ENCODE results near the gene DOCK10. TPM values are rescaled to one million over a fixed set of nuclear protein-coding genes. Genes with fewer than 3 reads are reported as not detected.
A peak's percentile ranks its signal among the peaks of the same experiment; 100 is the strongest.

DOCK10 gene
- total RNA-seq, 1 donor from 2014 or later: 9.8 TPM

DNA sequence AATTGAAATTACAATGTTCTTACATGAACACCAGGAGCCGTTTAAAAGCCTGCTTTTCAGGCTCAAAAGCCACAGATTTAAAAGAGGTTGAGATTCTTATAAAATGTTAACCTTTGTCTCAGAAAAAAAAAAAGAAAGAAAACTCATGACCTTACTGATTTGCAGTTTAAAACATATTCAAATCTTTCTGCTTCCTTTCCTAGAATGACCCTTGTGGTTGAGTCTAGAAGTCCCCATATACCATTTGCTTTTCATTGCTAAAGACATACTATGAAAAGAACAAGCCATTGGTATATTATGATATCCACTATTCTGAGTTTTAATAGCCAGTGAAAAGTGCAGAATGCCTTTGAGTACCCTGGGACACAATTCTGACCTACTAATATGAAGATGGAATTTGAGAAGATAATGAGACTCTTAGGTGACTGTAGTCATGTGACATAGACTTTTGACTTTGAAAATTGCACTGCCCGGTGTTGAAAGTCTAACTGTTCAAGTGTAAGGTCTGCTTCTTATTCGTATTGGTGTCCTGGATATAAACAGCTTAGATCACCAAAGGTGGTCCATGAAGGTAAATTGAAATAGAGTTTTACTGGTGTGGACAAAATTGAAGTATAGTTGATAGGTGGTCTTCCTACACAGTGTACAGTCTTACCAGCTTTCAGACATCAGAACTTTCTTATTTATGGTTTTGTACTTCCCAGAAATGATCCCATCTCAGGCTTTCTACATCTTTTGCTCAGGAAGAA lies 117.0 kb downstream of the DOCK10 start:
- Histone ChIP-seq H3K4me3 (no peak overlapping the region), H3K27ac (peak overlapping the region; percentile 4), H3K27me3 (no peaks in the 10 kb centered on the region), H3K4me1 (peaks cover 34% of the 10 kb centered on the region), H3K9me3 (no peaks in the 10 kb centered on the region), H3K36me3 (no peaks in the 10 kb centered on the region)
- intact Hi-C loops (cut with DNase I): no loop called here
- DNase-seq (ENCODE audit: extremely low spot score in 2 of 2): no peak
- TF ChIP-seq POLR2A (IDR thresholded peaks at IDR 0.05) (no peak), POLR2AphosphoS5 (IDR thresholded peaks at IDR 0.05; ENCODE audit: insufficient read depth in 1 of 2, low read depth in 1 of 2) (no peak)
- TF ChIP-seq, protein P1, sequence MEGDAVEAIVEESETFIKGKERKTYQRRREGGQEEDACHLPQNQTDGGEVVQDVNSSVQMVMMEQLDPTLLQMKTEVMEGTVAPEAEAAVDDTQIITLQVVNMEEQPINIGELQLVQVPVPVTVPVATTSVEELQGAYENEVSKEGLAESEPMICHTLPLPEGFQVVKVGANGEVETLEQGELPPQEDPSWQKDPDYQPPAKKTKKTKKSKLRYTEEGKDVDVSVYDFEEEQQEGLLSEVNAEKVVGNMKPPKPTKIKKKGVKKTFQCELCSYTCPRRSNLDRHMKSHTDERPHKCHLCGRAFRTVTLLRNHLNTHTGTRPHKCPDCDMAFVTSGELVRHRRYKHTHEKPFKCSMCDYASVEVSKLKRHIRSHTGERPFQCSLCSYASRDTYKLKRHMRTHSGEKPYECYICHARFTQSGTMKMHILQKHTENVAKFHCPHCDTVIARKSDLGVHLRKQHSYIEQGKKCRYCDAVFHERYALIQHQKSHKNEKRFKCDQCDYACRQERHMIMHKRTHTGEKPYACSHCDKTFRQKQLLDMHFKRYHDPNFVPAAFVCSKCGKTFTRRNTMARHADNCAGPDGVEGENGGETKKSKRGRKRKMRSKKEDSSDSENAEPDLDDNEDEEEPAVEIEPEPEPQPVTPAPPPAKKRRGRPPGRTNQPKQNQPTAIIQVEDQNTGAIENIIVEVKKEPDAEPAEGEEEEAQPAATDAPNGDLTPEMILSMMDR (IDR thresholded peaks at IDR 0.05): no peak

DNA sequence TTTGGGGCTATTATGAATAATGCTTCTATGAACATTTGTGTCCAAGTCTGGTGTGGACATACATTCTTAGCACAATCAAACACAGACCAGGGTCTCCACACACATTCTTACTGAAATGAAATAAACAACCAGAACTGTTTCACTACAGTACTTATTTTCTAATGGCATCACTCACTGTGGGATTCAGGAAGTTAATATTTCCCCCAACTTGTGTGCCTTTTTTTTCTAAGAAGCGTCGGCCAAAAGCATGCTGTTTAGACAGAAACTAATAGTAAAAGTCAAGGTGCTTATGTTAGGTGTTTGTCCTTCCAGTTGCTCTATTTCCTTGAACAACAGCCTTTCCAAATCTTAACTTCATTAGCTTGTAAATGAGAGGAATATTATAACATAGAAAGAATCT lies 117.6 kb downstream of the DOCK10 start:
- Histone ChIP-seq H3K9me3 (no peaks in the 10 kb centered on the region), H3K4me3 (no peak overlapping the region), H3K27ac (no peak overlapping the region), H3K27me3 (no peaks in the 10 kb centered on the region), H3K4me1 (peaks cover 32% of the 10 kb centered on the region), H3K36me3 (no peaks in the 10 kb centered on the region)
- intact Hi-C loops (cut with DNase I): no loop called here
- TF ChIP-seq POLR2A (IDR thresholded peaks at IDR 0.05) (no peak), POLR2AphosphoS5 (IDR thresholded peaks at IDR 0.05; ENCODE audit: insufficient read depth in 1 of 2, low read depth in 1 of 2) (no peak)
- TF ChIP-seq, protein P1 (IDR thresholded peaks at IDR 0.05): no peak
- no peak for DNase-seq (ENCODE audit: extremely low spot score in 2 of 2)

DNA sequence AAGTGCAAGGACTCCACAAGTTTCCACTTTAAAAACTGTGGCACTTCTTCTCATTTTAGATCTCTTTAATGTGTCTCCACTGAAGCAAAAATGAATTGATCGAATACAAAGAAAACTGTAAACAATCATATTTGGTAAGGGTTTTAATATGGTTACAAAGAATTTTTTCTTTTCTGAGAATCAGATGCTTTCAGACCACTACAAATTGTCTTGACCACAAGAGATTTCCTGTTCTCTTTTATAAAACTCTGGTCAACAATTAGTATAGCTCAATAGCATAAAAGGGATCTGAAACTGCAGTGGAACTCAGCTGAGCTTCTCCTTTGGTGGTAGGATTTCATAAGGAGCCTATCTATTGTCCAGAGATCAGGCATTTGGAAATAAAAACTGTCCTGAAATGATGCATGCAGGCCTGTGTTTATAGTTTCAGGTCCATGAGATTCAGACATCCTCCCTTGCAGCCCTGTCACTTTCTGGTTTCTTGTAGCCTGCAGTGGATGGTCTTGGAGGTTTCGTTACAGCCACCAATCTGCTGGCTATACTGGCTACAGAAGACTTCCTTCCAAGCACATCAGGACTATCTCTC lies 120.0 kb downstream of the DOCK10 start:
- Histone ChIP-seq H3K36me3 (no peaks in the 10 kb centered on the region), H3K27me3 (no peaks in the 10 kb centered on the region), H3K4me1 (peaks cover 16% of the 10 kb centered on the region), H3K27ac (peak overlapping the region; percentile 13), H3K9me3 (no peaks in the 10 kb centered on the region), H3K4me3 (no peak overlapping the region)
- no peak for DNase-seq (ENCODE audit: extremely low spot score in 2 of 2)
- intact Hi-C loops (cut with DNase I): no loop called here
- TF ChIP-seq POLR2A (IDR thresholded peaks at IDR 0.05) (no peak), POLR2AphosphoS5 (IDR thresholded peaks at IDR 0.05; ENCODE audit: insufficient read depth in 1 of 2, low read depth in 1 of 2) (no peak)
- TF ChIP-seq, protein P1 (IDR thresholded peaks at IDR 0.05): no peak

DNA sequence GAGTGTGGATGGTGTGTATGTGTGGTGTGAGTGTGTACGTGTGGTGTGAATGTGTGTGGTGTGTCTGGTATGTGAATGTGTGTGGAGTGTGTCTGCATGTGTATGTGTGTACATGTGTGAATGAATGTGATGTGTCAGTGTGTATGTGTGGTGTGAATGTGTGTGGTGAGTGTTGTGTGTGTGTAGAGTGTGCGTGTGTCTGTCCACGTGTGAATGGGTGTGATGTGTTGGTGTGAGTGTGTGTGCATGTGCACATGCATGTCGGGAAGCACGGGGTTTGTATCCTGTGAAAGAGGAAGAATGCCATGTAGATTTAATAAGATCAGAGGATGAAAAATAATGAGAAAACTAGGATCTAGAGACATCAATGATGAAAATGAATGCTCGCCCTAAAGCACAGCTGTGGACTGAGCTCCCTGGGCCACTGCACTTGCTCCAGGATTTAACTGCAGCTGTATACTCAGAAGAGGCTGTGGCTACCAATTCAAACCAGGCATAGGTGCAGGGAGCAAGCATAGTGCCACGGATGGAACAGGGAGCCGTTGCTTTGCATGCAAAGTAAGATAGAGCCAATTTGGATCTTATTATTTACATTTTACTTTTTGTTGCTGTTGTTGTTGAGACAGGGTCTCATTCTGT lies 122.7 kb downstream of the DOCK10 start:
- DNase-seq (ENCODE audit: extremely low spot score in 2 of 2): no peak
- H3K4me3 ChIP-seq: no peak overlapping the region
- no peaks in the 10 kb centered on the region for H3K4me1 ChIP-seq
- intact Hi-C loops (cut with DNase I): no loop called here
- H3K27me3 ChIP-seq: no peaks in the 10 kb centered on the region
- H3K9me3 ChIP-seq: no peaks in the 10 kb centered on the region
- H3K36me3 ChIP-seq: peaks cover 0 to 9% of the 10 kb centered on the region in 2 donors
- no peak for TF ChIP-seq POLR2A (IDR thresholded peaks at IDR 0.05)
- TF ChIP-seq POLR2AphosphoS5 (IDR thresholded peaks at IDR 0.05; ENCODE audit: insufficient read depth in 1 of 2, low read depth in 1 of 2): no peak
- TF ChIP-seq, protein P1 (IDR thresholded peaks at IDR 0.05): no peak
- no peak overlapping the region for H3K27ac ChIP-seq

Data from vagina (tissue), 2 donors.